Trophoblast cell (in vitro differentiated cells and primary cell): ENCODE data around the gene FUT7.

Experiments
- DNase-seq, 2 donors: peaks; one replicate each; pipeline ENCODE4 v3.0.0-alpha.2; 2016
- H2AFZ ChIP-seq: 2 replicates; pipeline ENCODE4 v1.6.1; 2013; ENCODE audit warnings: low read length, moderate library complexity, mild to moderate bottlenecking; ENCODE audit not compliant: insufficient read depth, poor library complexity
- H2AK5ac ChIP-seq: 2 replicates; pipeline ENCODE4 v1.6.1; 2013; ENCODE audit warnings: mild to moderate bottlenecking, low read length
- H2BK120ac ChIP-seq: 2 replicates; pipeline ENCODE4 v1.6.1; 2013; ENCODE audit warnings: low read length, mild to moderate bottlenecking, moderate library complexity; ENCODE audit not compliant: insufficient read depth, poor library complexity
- H2BK12ac ChIP-seq: 2 replicates; pipeline ENCODE4 v1.6.1; 2013; ENCODE audit warnings: mild to moderate bottlenecking, low read length, moderate library complexity
- H2BK5ac ChIP-seq: 2 replicates; pipeline ENCODE4 v1.6.1; 2013; ENCODE audit warnings: low read length, low read depth, moderate library complexity, mild to moderate bottlenecking; ENCODE audit not compliant: poor library complexity
- H3K14ac ChIP-seq: 2 replicates; pipeline ENCODE4 v1.6.1; 2013; ENCODE audit warnings: mild to moderate bottlenecking, low read length
- H3K18ac ChIP-seq: 2 replicates; pipeline ENCODE4 v1.6.1; 2013; ENCODE audit warnings: mild to moderate bottlenecking, low read length
- H3K23ac ChIP-seq: 2 replicates; pipeline ENCODE4 v1.6.1; 2013; ENCODE audit warnings: low read length
- H3K27ac ChIP-seq: 2 replicates; pipeline ENCODE4 v1.5.1; 2013; ENCODE audit warnings: low read depth, mild to moderate bottlenecking, inconsistent platforms, low read length, moderate library complexity
- H3K27me3 ChIP-seq: 2 replicates; pipeline ENCODE4 v1.6.1; 2013; ENCODE audit warnings: inconsistent platforms, mild to moderate bottlenecking, low read length, moderate library complexity; ENCODE audit not compliant: insufficient read depth
- H3K36me3 ChIP-seq, 2 experiments: 1 replicate in 1 of 2; 2 replicates in 1 of 2; pipeline ENCODE4 v1.6.1; 2013; ENCODE audit warnings: low read length in 2 of 2, mild to moderate bottlenecking in 2 of 2, moderate library complexity in 1 of 2; ENCODE audit not compliant: insufficient read depth in 2 of 2, control insufficient read depth in 1 of 2
- H3K4ac ChIP-seq: 2 replicates; pipeline ENCODE4 v1.6.1; 2013; ENCODE audit warnings: low read depth, mild to moderate bottlenecking, low read length, moderate library complexity
- H3K4me1 ChIP-seq, 2 experiments: 1 replicate in 1 of 2; 2 replicates in 1 of 2; pipeline ENCODE4 v1.6.1; 2013; ENCODE audit warnings: low read length in 2 of 2, mild to moderate bottlenecking in 2 of 2, moderate library complexity in 1 of 2; ENCODE audit not compliant: insufficient read depth in 2 of 2, control insufficient read depth in 1 of 2
- H3K4me2 ChIP-seq: 2 replicates; pipeline ENCODE4 v1.6.1; 2013; ENCODE audit warnings: inconsistent platforms, mild to moderate bottlenecking, low read length, moderate library complexity
- H3K4me3 ChIP-seq: 2 replicates; pipeline ENCODE4 v1.5.1; 2013; ENCODE audit warnings: mild to moderate bottlenecking, low read depth, low read length, inconsistent platforms
- H3K79me1 ChIP-seq: one replicate; pipeline ENCODE4 v1.6.1; 2013; ENCODE audit warnings: low read length
- H3K79me2 ChIP-seq: 2 replicates; pipeline ENCODE4 v1.6.1; 2013; ENCODE audit warnings: low read length, mild to moderate bottlenecking; ENCODE audit not compliant: control insufficient read depth, insufficient read depth, poor library complexity
- H3K9ac ChIP-seq: 2 replicates; pipeline ENCODE4 v1.6.1; 2013; ENCODE audit warnings: mild to moderate bottlenecking, low read length
- H3K9me3 ChIP-seq: 2 replicates; pipeline ENCODE4 v1.6.1; 2013; ENCODE audit warnings: low read depth, mild to moderate bottlenecking, control low read depth, inconsistent platforms, low read length; ENCODE audit not compliant: insufficient read depth
- H4K12ac ChIP-seq: 2 replicates; pipeline ENCODE4 v1.6.1; 2013; ENCODE audit warnings: low read depth, mild to moderate bottlenecking, low read length, moderate library complexity
- H4K8ac ChIP-seq: 2 replicates; pipeline ENCODE4 v1.6.1; 2013; ENCODE audit warnings: low read depth, mild to moderate bottlenecking, low read length, moderate library complexity
- H4K91ac ChIP-seq: one replicate; pipeline ENCODE4 v1.6.1; 2013; ENCODE audit warnings: low read depth, mild to moderate bottlenecking, low read length, moderate library complexity
- WGBS: extraction: QIAGEN DNeasy Blood & Tissue Kit; methylation state at CpG from one replicate; pipeline ENCODE4 v1.1.7; 2013; ENCODE audit warnings: missing lambda C conversion rate; ENCODE audit not compliant: insufficient read length, insufficient coverage; ENCODE audit errors: extremely low coverage; 5-methylcytosine and 5-hydroxymethylcytosine counted together

The FUT7 gene

DNA sequence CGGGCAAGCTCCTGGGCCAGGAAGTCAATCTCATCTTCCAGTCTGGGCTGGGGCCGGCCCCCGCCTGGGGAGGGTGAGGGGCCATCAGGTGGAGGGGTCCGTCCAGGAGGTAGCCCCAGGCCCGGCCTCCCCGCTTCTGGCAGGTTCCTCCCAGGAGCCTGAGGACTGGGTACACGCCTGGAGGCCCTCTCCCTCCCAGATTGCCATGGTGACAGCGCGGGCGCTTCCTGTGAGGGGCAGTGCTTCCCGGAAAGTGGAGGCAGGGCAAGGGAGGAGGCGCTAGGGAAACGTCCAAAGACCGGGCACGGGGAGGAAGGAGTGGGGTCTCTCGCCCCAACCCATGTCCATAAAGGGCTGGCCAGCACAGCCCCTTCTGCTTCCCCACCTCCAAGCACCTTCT, 9.2 kb upstream of the FUT7 start:
- no peak for DNase-seq
- H3K4me3 ChIP-seq, result no peak overlapping the region
- no peak overlapping the region for H2BK12ac ChIP-seq
- H2AFZ ChIP-seq, result no peak overlapping the region
- H2BK120ac ChIP-seq, result no peak overlapping the region
- no peak overlapping the region for H2AK5ac ChIP-seq
- no peak overlapping the region for H3K18ac ChIP-seq
- no peak overlapping the region for H2BK5ac ChIP-seq
- H3K4me1 ChIP-seq, result peaks cover 6 to 11% of the 10 kb centered on the region in 2 experiments
- H3K27ac ChIP-seq, result no peak overlapping the region
- no peaks in the 10 kb centered on the region for H3K36me3 ChIP-seq
- no peak overlapping the region for H3K14ac ChIP-seq
- no peak overlapping the region for H3K4ac ChIP-seq
- H3K27me3 ChIP-seq, result peaks cover 18% of the 10 kb centered on the region
- H3K4me2 ChIP-seq, result no peak overlapping the region
- no peaks in the 10 kb centered on the region for H3K79me2 ChIP-seq
- no CpG with 5 or more reads among the region's 16 CpGs for WGBS
- no peak overlapping the region for H4K12ac ChIP-seq
- H3K23ac ChIP-seq, result no peak overlapping the region
- H3K9me3 ChIP-seq, result peaks cover 3% of the 10 kb centered on the region
- no peak overlapping the region for H3K9ac ChIP-seq
- no peak overlapping the region for H4K8ac ChIP-seq
- H3K79me1 ChIP-seq, result no peaks in the 10 kb centered on the region
- H4K91ac ChIP-seq, result no peak overlapping the region

DNA sequence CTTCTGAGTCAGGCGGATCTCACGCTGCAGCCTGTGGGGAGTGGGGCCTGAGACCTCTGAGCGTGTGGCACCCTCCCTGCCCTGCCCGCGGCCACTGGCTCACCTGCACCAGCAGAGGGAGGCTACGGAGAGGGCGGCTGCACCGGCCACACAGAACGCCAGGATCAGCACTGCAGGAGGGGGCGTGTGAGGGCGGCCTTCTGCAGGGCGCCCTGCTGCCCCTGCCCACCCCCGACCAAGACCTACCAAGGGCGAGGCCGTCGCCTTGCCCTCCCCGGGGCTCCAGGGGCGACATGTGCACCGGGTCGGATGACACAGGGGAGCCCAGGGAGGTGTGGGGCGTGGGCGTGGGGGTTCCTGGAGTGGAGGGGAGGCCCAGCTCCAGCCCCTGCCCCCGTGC, 8.7 kb upstream of the FUT7 start:
- Histone ChIP-seq H3K14ac (no peak overlapping the region), H3K18ac (no peak overlapping the region), H4K12ac (no peak overlapping the region), H3K4me3 (no peak overlapping the region), H2BK12ac (no peak overlapping the region), H3K9ac (no peak overlapping the region), H3K4me2 (no peak overlapping the region), H3K79me1 (no peaks in the 10 kb centered on the region), H3K9me3 (peaks cover 5% of the 10 kb centered on the region), H3K23ac (no peak overlapping the region), H3K36me3 (no peaks in the 10 kb centered on the region), H3K27ac (no peak overlapping the region), H2BK5ac (no peak overlapping the region), H3K79me2 (no peaks in the 10 kb centered on the region), H2AFZ (no peak overlapping the region), H2BK120ac (no peak overlapping the region), H3K27me3 (peaks cover 12% of the 10 kb centered on the region), H3K4ac (no peak overlapping the region), H4K91ac (no peak overlapping the region), H4K8ac (no peak overlapping the region), H3K4me1 (peaks cover 3 to 6% of the 10 kb centered on the region in 2 experiments), H2AK5ac (no peak overlapping the region)
- no CpG with 5 or more reads among the region's 23 CpGs for WGBS
- DNase-seq, result no peak

GRCh38 chr9:137039611-137040366, 7.9 kb upstream of the FUT7 start:
- no peak for DNase-seq
- no peak overlapping the region for H2AFZ ChIP-seq
- no peaks in the 10 kb centered on the region for H3K36me3 ChIP-seq

DNA sequence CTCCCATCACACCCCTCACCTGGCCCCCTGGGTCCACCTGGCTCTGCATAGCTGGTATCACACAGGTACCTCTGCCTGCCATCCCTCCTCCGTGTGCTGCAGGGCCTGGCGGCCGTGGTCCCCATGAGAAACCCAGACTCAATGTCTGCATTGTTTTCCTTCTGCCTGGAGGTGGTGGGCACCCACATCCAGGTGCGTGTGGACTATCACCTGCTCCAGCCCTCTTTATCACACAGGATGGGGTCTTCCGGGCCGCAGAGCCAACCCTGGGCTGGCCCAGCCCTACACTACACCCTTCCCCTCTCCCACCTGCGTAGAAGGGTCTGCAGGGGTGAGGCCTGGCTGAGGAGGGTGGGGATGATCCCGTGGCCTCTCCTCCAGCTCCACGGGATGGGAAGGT, 7.0 kb upstream of the FUT7 start:
- no peak overlapping the region for H2AFZ ChIP-seq
- H3K9me3 ChIP-seq, result peaks cover 5% of the 10 kb centered on the region
- no peak overlapping the region for H3K27ac ChIP-seq
- no peak overlapping the region for H4K8ac ChIP-seq
- no peak overlapping the region for H2BK120ac ChIP-seq
- H3K4me1 ChIP-seq, result no peaks in the 10 kb centered on the region
- no peaks in the 10 kb centered on the region for H3K79me2 ChIP-seq
- H3K4me2 ChIP-seq, result no peak overlapping the region
- H2AK5ac ChIP-seq, result no peak overlapping the region
- no peak for DNase-seq
- no peak overlapping the region for H3K4me3 ChIP-seq
- no peak overlapping the region for H3K14ac ChIP-seq
- H3K27me3 ChIP-seq, result no peaks in the 10 kb centered on the region
- no peak overlapping the region for H3K9ac ChIP-seq
- H3K18ac ChIP-seq, result no peak overlapping the region
- H2BK5ac ChIP-seq, result no peak overlapping the region
- H3K23ac ChIP-seq, result no peak overlapping the region
- H3K36me3 ChIP-seq, result no peaks in the 10 kb centered on the region
- H2BK12ac ChIP-seq, result no peak overlapping the region
- no peak overlapping the region for H3K4ac ChIP-seq
- no peak overlapping the region for H4K91ac ChIP-seq
- H4K12ac ChIP-seq, result no peak overlapping the region
- WGBS, result no CpG with 5 or more reads among the region's 9 CpGs
- H3K79me1 ChIP-seq, result no peaks in the 10 kb centered on the region

More at GRCh38 chr9:137039611-137040366, 7.9 kb upstream of the FUT7 start:
- no peak overlapping the region for H4K8ac ChIP-seq
- no peaks in the 10 kb centered on the region for H3K79me2 ChIP-seq
- H3K14ac ChIP-seq, result no peak overlapping the region
- no peak overlapping the region for H3K18ac ChIP-seq
- H3K79me1 ChIP-seq, result no peaks in the 10 kb centered on the region
- H4K91ac ChIP-seq, result no peak overlapping the region
- H3K27ac ChIP-seq, result no peak overlapping the region
- no peaks in the 10 kb centered on the region for H3K4me1 ChIP-seq
- H3K23ac ChIP-seq, result no peak overlapping the region
- peaks cover 5% of the 10 kb centered on the region for H3K9me3 ChIP-seq
- H4K12ac ChIP-seq, result no peak overlapping the region
- no peak overlapping the region for H3K4me3 ChIP-seq
- H2BK12ac ChIP-seq, result no peak overlapping the region
- peaks cover 4% of the 10 kb centered on the region for H3K27me3 ChIP-seq
- no peak overlapping the region for H2BK5ac ChIP-seq
- WGBS, result no CpG with 5 or more reads among the region's 32 CpGs
- H3K9ac ChIP-seq, result no peak overlapping the region
- no peak overlapping the region for H2AK5ac ChIP-seq
- H2BK120ac ChIP-seq, result no peak overlapping the region
- no peak overlapping the region for H3K4me2 ChIP-seq
- H3K4ac ChIP-seq, result no peak overlapping the region
